Activated CD4-positive, alpha-beta T cell treated with anti-CD3 and anti-CD28 coated beads, Interleukin-2, amount 50 U/mL, for 1 hour (primary cell): ENCODE data around the gene UBE2G2.
A peak's percentile ranks its signal among the peaks of the same experiment; 100 is the strongest.

Experiments
- DNase-seq: peaks from one replicate; pipeline ENCODE4 v3.0.0-alpha.2; 2020

UBE2G2 gene

GRCh38 chr21:44762221-44763049, 39.2 kb downstream of the UBE2G2 start:
- no peak for DNase-seq

GRCh38 chr21:44761747-44762208, 39.8 kb downstream of the UBE2G2 start:
- no peak for DNase-seq

- peak; percentile 26 for DNase-seq
These were observed 40.5 kb downstream of the UBE2G2 start for GRCh38 chr21:44761011-44761729.

GRCh38 chr21:44760376-44760775, 41.2 kb downstream of the UBE2G2 start:
- no peak for DNase-seq

GRCh38 chr21:44759628-44760285, 41.9 kb downstream of the UBE2G2 start:
- DNase-seq, result no peak

- DNase-seq, result no peak
These were observed 42.6 kb downstream of the UBE2G2 start for GRCh38 chr21:44758781-44759627.

- no peak for DNase-seq
These were observed 43.5 kb downstream of the UBE2G2 start for GRCh38 chr21:44758141-44758561.

GRCh38 chr21:44757731-44758130, 43.9 kb downstream of the UBE2G2 start:
- no peak for DNase-seq

- DNase-seq, result no peak
These were observed 45.0 kb downstream of the UBE2G2 start for GRCh38 chr21:44756423-44757185.

- DNase-seq, result no peak
These were observed 46.4 kb downstream of the UBE2G2 start for GRCh38 chr21:44755227-44755626.

GRCh38 chr21:44753357-44753756, 48.3 kb downstream of the UBE2G2 start:
- DNase-seq, result no peak

- no peak for DNase-seq
These were observed 48.9 kb downstream of the UBE2G2 start for GRCh38 chr21:44752671-44753235.

GRCh38 chr21:44751799-44752636, 49.6 kb downstream of the UBE2G2 start:
- DNase-seq, result no peak

GRCh38 chr21:44751186-44751798, 50.3 kb downstream of the UBE2G2 start:
- no peak for DNase-seq

- no peak for DNase-seq
These were observed 51.0 kb downstream of the UBE2G2 start for GRCh38 chr21:44750675-44751025.

GRCh38 chr21:44749759-44750674, 51.6 kb downstream of the UBE2G2 start:
- no peak for DNase-seq

GRCh38 chr21:44749116-44749758, 52.4 kb downstream of the UBE2G2 start:
- no peak for DNase-seq

GRCh38 chr21:44748621-44749020, 53.0 kb downstream of the UBE2G2 start:
- no peak for DNase-seq
